ENCODE data around the gene HSD17B12.

DNA sequence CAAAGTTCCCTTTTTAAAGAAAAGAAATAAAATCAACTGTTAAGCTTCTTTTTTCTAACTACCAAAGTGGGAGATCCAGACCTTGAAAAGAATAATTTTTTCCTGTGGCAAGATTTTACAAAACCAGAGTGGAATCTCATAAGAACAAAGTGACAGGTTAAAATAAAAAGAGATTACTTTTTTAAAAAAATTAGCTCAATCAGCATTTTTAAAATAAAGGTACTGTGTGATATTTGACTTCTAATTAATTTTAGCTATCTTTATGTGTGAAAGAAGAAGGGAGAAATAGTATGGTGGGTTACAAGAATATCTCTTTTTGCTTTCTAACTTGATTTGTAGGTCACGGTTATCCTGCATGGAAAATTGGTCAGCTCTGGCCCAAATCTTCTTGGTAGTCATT is 107.3 kb downstream of the HSD17B12 start:
- no peak for TF ChIP-seq CTCF (conservative IDR thresholded peaks at IDR 0.05)
- no peak for TF ChIP-seq EZH2 (IDR thresholded peaks at IDR 0.05; ENCODE audit: low read depth)

All from PC-9 (cell line).